Duodenal mucosa (tissue), 2 donors: ENCODE results near the gene PP2D1.
"Not testable (repeated sequence)": the region's sequence is repeated elsewhere in the genome, so short reads cannot be mapped to it uniquely, and the experiment has no call there.

ENCODE experiments used
- H3K27ac ChIP-seq: one replicate; pipeline ENCODE4 v1.7.0; 2013; ENCODE audit warnings: low read depth, low read length
- H3K27me3 ChIP-seq, 2 donors: one replicate each; pipeline ENCODE4 v1.7.0; 2013; ENCODE audit warnings: low read length in 2 of 2, control low read depth in 1 of 2; ENCODE audit not compliant: insufficient read depth in 2 of 2, control insufficient read depth in 1 of 2
- H3K36me3 ChIP-seq, 2 donors: one replicate each; pipeline ENCODE4 v1.7.0; 2013; ENCODE audit warnings: low read length in 2 of 2, control low read depth in 1 of 2; ENCODE audit not compliant: insufficient read depth in 2 of 2, control insufficient read depth in 1 of 2
- H3K4me1 ChIP-seq, 2 donors: one replicate each; pipeline ENCODE4 v1.7.0; 2013; ENCODE audit warnings: low read length in 2 of 2, control low read depth in 1 of 2; ENCODE audit not compliant: insufficient read depth in 2 of 2, control insufficient read depth in 1 of 2
- H3K4me3 ChIP-seq, 2 donors: one replicate each; pipeline ENCODE4 v1.7.0; 2013; ENCODE audit warnings: low read length in 2 of 2, low read depth in 1 of 2
- H3K9ac ChIP-seq, 2 donors: one replicate each; pipeline ENCODE4 v1.7.0; 2013; ENCODE audit warnings: low read length in 2 of 2, low read depth in 1 of 2
- H3K9me3 ChIP-seq, 2 donors: one replicate each; pipeline ENCODE4 v1.7.0; 2013; ENCODE audit warnings: low read length in 2 of 2, control low read depth in 1 of 2; ENCODE audit not compliant: control insufficient read depth in 1 of 2

PP2D1 gene

DNA sequence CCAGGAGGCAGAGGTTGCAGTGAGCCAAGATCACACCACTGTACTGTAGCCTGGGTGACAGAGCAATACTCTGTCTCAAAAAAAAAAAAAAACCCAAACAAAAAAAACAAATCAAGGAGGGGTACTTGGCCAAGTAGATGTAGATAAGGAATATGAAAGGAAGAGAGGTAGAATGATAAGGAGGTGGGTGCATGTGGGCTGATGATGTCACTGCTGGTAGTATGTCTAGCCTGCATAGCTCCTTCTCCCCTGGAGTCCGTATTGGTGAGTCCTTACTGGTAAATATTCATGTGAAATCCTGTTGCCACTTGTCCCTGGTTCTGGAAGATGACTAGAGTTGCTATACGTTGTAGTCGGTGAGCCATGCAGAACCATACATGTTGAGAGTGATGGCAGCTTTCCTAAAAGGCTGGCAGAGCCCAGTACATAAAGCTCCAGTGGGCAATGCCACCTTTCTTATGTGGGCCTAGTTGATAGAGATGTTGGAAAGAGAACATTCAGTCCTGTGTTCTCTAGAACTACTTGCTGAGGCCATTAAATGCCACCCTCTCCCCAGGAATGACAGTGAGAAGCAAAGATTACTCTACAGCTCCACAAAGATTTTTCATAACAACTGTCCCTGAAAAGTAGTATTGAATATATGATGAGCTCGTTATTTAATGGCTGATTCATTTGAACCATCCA, 39.2 kb upstream of the PP2D1 start:
- no peaks in the 10 kb centered on the region for H3K27me3 ChIP-seq
- H3K27ac ChIP-seq, result no peak overlapping the region
- no peak overlapping the region for H3K9ac ChIP-seq
- H3K4me3 ChIP-seq, result no peak overlapping the region
- H3K36me3 ChIP-seq, result no peaks in the 10 kb centered on the region
- H3K4me1 ChIP-seq, result peaks cover 27 to 37% of the 10 kb centered on the region in 2 donors
- no peaks in the 10 kb centered on the region for H3K9me3 ChIP-seq

DNA sequence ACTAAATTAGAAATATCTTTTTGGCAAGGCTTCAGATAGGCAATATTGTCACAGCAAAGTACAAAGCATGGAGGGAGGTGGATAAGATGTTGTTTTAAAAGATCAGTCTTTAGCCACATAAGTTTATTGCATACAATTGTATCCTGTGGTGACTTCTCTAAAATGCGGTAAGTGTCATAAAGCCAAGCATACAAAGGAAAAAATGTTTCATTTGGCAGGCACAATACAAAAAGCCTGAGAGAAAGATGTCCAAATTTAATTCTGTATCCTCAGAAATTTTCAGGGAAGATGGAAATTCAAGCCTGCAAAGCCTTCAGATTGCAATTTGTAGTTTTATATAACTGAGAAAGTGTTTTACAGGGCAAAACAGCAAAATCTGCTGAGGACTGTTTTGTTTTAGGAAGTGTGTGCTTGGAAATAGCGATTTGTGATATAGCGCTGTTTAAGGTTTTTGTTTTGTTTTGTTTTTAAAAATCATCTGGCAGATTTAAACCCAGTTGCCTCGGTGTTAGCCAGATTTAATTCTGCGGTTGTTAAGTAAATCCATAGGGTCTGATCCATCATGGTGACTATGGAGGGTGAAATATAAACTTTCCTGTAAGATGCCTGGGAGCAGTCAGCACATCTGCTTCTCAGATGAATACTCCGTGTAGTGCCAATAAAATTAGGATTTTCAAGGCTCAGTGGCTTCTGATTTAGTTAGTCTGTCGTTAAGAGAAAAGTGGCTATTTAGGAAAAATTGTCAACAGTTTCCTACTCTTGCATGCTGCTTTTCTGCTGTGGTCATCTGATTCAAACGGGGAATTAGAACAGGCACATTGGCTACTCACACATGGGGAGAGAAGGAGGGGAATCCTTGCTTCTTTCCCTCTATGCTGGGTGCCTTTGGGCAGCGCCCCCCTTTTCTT, 36.2 kb upstream of the PP2D1 start:
- peaks cover 18 to 24% of the 10 kb centered on the region in 2 donors for H3K4me1 ChIP-seq
- no peaks in the 10 kb centered on the region for H3K27me3 ChIP-seq
- peak overlapping the region in 1 of 2 donors; percentile 40 for H3K4me3 ChIP-seq
- no peaks in the 10 kb centered on the region for H3K9me3 ChIP-seq
- H3K36me3 ChIP-seq, result no peaks in the 10 kb centered on the region
- H3K9ac ChIP-seq, result no peak overlapping the region
- no peak overlapping the region for H3K27ac ChIP-seq

DNA sequence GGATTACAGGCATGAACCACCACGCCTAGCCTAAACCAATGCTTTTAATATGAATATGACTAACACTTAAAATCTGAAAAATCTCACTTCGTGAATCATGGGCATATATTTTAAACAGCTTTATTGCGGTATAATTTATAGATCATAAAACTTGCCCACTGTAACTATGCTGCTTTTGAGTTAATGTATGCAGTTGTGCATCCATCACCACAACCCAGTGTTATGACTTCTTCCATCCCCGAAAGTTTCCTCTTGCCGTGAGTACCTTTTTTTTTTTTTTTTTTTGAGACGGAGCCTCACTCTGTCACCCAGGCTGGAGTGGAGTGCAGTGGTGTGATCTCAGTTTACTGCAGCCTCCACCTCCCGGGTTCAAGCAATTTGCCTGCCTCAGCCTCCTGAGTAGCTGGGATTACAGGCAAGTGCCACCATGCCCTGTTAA, 35.3 kb upstream of the PP2D1 start:
- Histone ChIP-seq H3K27me3 (no peaks in the 10 kb centered on the region), H3K27ac (no peak overlapping the region), H3K4me1 (peaks cover 26 to 32% of the 10 kb centered on the region in 2 donors)

DNA sequence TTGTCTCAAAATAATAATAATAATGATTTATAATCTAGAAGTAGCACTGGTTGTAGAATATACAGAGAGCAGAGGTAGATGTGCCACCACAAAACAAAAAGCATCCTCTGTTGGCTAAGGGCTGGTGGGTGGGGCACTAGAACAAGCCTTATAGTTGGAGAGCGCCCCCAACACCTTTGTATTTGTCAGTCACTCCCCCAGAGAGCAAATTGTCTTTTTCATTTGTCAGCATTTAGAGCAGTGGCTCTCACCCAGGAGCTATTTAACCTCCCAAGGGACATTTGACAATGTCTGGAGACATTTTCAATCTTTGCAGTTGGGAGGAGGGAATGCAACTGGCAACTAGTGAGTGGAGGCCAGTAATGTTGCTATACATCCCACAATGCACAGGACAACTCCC, 34.5 kb upstream of the PP2D1 start:
- H3K27ac ChIP-seq, result no peak overlapping the region
- H3K4me1 ChIP-seq, result peaks cover 34 to 40% of the 10 kb centered on the region in 2 donors
- H3K36me3 ChIP-seq, result no peaks in the 10 kb centered on the region
- H3K4me3 ChIP-seq, result no peak overlapping the region
- no peaks in the 10 kb centered on the region for H3K9me3 ChIP-seq
- H3K27me3 ChIP-seq, result no peaks in the 10 kb centered on the region
- no peak overlapping the region for H3K9ac ChIP-seq

More for the DNA sequence above, 35.3 kb upstream of the PP2D1 start:
- H3K9me3 ChIP-seq, result no peaks in the 10 kb centered on the region
- no peaks in the 10 kb centered on the region for H3K36me3 ChIP-seq
- H3K9ac ChIP-seq, result no peak overlapping the region
- H3K4me3 ChIP-seq, result no peak overlapping the region

DNA sequence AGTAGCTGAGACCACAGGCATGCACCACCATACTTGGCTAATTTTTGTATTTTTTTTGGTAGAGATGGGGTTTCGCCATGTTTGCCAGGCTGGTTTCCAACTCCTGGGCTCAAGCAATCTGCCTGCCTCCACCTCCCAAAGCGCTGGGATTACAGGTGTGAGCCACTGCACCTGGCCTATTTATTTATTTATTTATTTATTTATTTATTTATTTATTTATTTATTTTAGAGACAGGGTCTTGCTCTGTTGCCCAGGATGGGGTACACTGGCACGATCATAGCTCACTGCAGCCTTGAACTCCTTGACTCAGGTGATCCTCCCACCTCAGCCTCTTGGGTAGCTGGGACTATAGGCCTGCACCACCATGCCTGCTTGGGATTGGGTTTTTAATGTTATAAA, 33.1 kb upstream of the PP2D1 start:
- H3K4me1 ChIP-seq, result peaks cover 38 to 41% of the 10 kb centered on the region in 2 donors
- not testable (repeated sequence) for H3K4me3 ChIP-seq, H3K27me3 ChIP-seq, H3K9me3 ChIP-seq, H3K9ac ChIP-seq, H3K36me3 ChIP-seq, H3K27ac ChIP-seq

DNA sequence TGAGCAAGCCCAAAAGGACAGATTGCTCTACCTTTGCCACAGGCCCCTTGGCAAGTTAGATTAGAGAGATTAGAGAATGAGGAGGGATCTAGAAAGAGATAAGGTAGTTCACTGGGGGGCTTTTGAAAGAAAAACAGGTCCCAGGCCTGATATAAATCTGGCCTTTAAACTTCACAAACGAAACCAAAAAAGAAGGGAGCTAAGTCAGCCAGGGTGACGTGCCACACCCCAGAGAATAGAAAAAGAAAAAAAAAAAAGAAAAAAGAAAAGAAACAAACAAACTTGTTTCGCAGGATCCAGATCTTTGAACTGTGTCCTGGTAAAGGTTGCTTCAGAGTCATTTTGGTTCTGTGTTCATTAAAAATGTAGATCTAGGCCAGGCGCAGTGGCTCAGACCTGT, 31.8 kb upstream of the PP2D1 start:
- Histone ChIP-seq H3K27ac (peak overlapping the region; percentile 60), H3K4me1 (peaks cover 39 to 40% of the 10 kb centered on the region in 2 donors), H3K36me3 (no peaks in the 10 kb centered on the region), H3K27me3 (no peaks in the 10 kb centered on the region), H3K9me3 (no peaks in the 10 kb centered on the region), H3K9ac (peak overlapping the region; percentile 12 to 32), H3K4me3 (peak overlapping the region; percentile 32 to 33)

DNA sequence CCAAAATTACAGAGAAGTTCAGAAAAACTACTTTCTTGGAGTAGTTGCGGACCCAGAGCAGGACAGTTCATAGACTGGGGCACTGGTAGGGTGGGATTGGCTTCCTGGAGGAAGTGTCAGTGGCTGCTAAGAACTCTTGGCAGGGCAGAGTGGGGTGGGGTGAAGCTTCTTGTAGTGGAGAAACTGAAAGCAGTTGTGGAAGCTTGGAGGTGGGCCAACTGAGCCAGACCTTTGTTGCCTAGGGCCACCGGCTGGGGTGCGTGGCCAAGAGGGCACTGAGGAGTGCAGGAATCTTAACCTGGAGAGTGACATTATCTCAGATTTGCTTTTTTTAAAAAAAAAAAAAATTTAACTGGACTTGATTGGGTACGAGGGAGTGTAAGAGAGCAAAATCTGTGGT, 31.3 kb upstream of the PP2D1 start:
- Histone ChIP-seq H3K27ac (peak overlapping the region; percentile 60), H3K9ac (peak overlapping the region; percentile 9 to 12), H3K4me1 (peaks cover 42 to 43% of the 10 kb centered on the region in 2 donors), H3K9me3 (no peaks in the 10 kb centered on the region), H3K36me3 (no peaks in the 10 kb centered on the region), H3K27me3 (no peaks in the 10 kb centered on the region), H3K4me3 (peak overlapping the region; percentile 32 to 33)

DNA sequence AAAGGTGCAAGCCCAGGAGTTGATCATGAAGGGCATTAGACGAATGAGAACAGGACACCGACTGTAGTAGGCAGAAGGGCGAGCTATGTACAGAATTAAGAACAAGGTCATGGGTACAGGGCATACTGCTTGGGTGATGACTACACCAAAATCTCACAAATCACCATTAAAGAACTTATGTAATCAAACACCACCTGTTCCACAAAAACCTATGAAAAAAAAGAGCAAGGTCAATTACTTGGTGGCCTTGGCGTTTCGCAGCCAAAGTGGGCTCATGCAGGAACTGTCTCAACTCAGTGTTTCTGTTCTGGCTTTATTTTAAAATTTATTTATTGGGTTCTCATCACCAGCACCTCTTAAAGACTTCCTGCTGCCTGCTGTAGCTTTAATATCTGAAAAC, 30.3 kb upstream of the PP2D1 start:
- peaks cover 33 to 43% of the 10 kb centered on the region in 2 donors for H3K4me1 ChIP-seq
- H3K27ac ChIP-seq, result no peak overlapping the region
- H3K27me3 ChIP-seq, result no peaks in the 10 kb centered on the region
- no peaks in the 10 kb centered on the region for H3K9me3 ChIP-seq
- H3K9ac ChIP-seq, result peak overlapping the region in 1 of 2 donors; percentile 75
- no peaks in the 10 kb centered on the region for H3K36me3 ChIP-seq
- peak overlapping the region in 1 of 2 donors; percentile 95 for H3K4me3 ChIP-seq

DNA sequence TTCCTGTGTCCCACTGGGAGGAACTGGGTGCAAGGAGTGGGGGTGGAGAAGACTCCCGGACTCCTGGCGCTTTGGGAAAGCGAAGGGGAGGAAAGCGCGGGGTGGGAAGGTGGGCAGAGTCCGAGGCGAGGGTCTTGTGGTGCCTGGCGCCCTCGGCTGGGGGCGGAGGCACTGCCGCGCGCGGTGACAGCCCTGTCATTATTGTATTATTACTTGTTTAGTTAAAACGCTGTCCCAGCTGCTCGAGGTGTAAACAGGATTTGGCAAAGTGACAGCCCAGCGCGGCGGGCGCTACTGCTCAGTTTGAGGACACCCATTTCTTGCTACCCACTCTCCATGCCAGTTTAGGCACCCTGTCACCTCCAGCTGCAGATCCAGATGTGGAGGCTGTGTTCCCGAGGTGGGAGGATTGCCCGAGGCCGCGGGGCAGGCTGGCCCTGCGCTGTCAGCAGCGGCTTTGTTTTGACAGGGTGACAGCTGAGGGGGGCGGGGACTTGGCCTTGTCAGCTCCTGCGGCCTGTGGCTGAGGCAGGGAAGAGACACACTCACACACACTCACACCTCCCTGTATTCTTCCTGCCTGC, 29.2 kb upstream of the PP2D1 start:
- Histone ChIP-seq H3K4me3 (peak overlapping the region; percentile 88 to 95), H3K36me3 (no peaks in the 10 kb centered on the region), H3K4me1 (peaks cover 33 to 42% of the 10 kb centered on the region in 2 donors), H3K9ac (peak overlapping the region; percentile 75 to 91), H3K9me3 (no peaks in the 10 kb centered on the region), H3K27ac (peak overlapping the region; percentile 78), H3K27me3 (no peaks in the 10 kb centered on the region)
